Adrenal gland (tissue), 12 donors: Measurements from ENCODE around the gene CD24. TPM values are rescaled to one million over a fixed set of nuclear protein-coding genes. Genes with fewer than 3 reads are reported as not detected.
A peak's percentile ranks its signal among the peaks of the same experiment; 100 is the strongest.
"Not testable (repeated sequence)": the region's sequence is repeated elsewhere in the genome, so short reads cannot be mapped to it uniquely, and the experiment has no call there.

Experiments used
- DNase-seq, 7 donors: peaks; one replicate each; pipeline ENCODE4 v3.0.0-alpha.2; 2019 to 2020
- H3K27ac ChIP-seq, 5 donors: fragments of 200-600 bp; sonication (generic) in 4 of 5; 1 replicate in 3 of 5; 2 replicates in 2 of 5; pipeline versions ENCODE4 v1.5.1 to v1.8.0; 2016 to 2020; ENCODE audit warnings: mild to moderate bottlenecking in 1 of 5
- H3K27me3 ChIP-seq: fragments of 200-600 bp; 2 replicates; pipeline ENCODE4 v1.8.0; 2021
- H3K36me3 ChIP-seq, 2 donors: fragments of 200-600 bp; replicated peaks in 1 of 2; 1 replicate in 1 of 2; 2 replicates in 1 of 2; pipeline versions ENCODE4 v1.5.1 to v1.8.0; 2018 to 2022
- H3K4me1 ChIP-seq, 2 donors: fragments of 200-600 bp; replicated peaks in 1 of 2; 1 replicate in 1 of 2; 2 replicates in 1 of 2; pipeline versions ENCODE4 v1.5.1 to v1.8.0; 2018 to 2021
- H3K4me3 ChIP-seq, 4 donors: fragments of 200-600 bp; sonication (generic) in 3 of 4; one replicate each; pipeline ENCODE4 v1.5.1; 2016 to 2018
- H3K9me3 ChIP-seq, 3 donors: fragments of 200-600 bp; sonication (generic) in 1 of 3; replicated peaks in 1 of 3; 1 replicate in 2 of 3; 2 replicates in 1 of 3; pipeline versions ENCODE4 v1.5.1 to v1.8.0; 2016 to 2021
- CTCF ChIP-seq, 6 experiments: fragments of 450-650 bp in 4 of 6; fragments of 200-600 bp in 2 of 6; sonication (generic) in 1 of 6; IDR thresholded peaks; 1 replicate in 5 of 6; 2 replicates in 1 of 6; pipeline versions ENCODE4 v1.5.1 to v1.8.0; 2016 to 2021; ENCODE audit warnings: antibody characterized with exemption in 6 of 6, mild to moderate bottlenecking in 2 of 6, moderate library complexity in 1 of 6
- POLR2A ChIP-seq, 2 donors: fragments of 450-650 bp; IDR thresholded peaks; one replicate each; pipeline ENCODE4 v1.6.1; 2017; ENCODE audit warnings: antibody characterized with exemption in 2 of 2, mild to moderate bottlenecking in 2 of 2, moderate library complexity in 1 of 2
- WGBS, 4 donors: extraction: QIAGEN DNeasy Blood & Tissue Kit in 2 of 4; methylation state at CpG; one replicate each; pipeline versions ENCODE4 v1.1.5 to v1.1.7; 2013 to 2017; 5-methylcytosine and 5-hydroxymethylcytosine counted together
- intact Hi-C, 2 donors: fragments of 100-400 bp; cut with DNase I; formaldehyde crosslinking; loops; one replicate each; pipeline versions ENCODE4 v1.14.1 to v1.15.0; 2022 to 2023
- polyA plus RNA-seq, 3 donors: library from polyadenylated mRNA; stranded (reverse); fragments of 200-250 nt in 2 of 3; fragments of 350-450 nt in 1 of 3; fragmentation: Illumina TruSeq in 1 of 3; extraction: RNeasy Lipid Tissue Mini Kit (QIAGEN cat#74804) in 1 of 3; gene quantifications; one replicate each; pipeline ENCODE4 v1.2.3, GENCODE V29; 2013 to 2014
- total RNA-seq, 9 donors: library from RNA; depleted of rRNA in 4 of 9; stranded (reverse); fragments of >200 nt in 4 of 9; fragments of 120-200 nt in 1 of 9; fragmentation: NEBNext Ultra II Directional in 1 of 9; extraction: Animal tissue kit (Norgen Biotek cat#: 25700) in 1 of 9; gene quantifications; one replicate each; pipeline versions ENCODE4 v1.1.0 to v1.2.4, GENCODE V29; 2013 to 2023
- donor health status: healthy with polysubstance abuse.
- donor health status: Bipolar disorder and iron deficiency.
- donor health status: DM: yes; HTN: yes; CAD: no.
- donor health status: DM: no; HTN: no; CAD: no.
- donor health status: DM: no; HTN: no; CAD: no.
- donor health status: DM: yes; HTN: yes; CAD: no.

Gene CD24
- total and polyA plus RNA-seq, 12 donors, result 0.97 to 57.5 (median 23.4) TPM; not detected in 1

- DNase-seq, result peak in 2 of 7 donors; percentile 15 to 52
- H3K27ac ChIP-seq, result peak overlapping the region in 1 of 5 donors; percentile 57
- 3 to 17% (median 3%) methylated on average over 8 to 32 of the region's 32 CpGs; no CpG with 5 or more reads in 1 of the 4 donors for WGBS, 4 donors
These were observed 643 bp downstream of the CD24 start for GRCh38 chr6:106973836-106974335.

GRCh38 chr6:106973018-106973835, 1.3 kb downstream of the CD24 start:
- TF ChIP-seq CTCF (IDR thresholded peaks at IDR 0.05), result no peak
- no peak for TF ChIP-seq POLR2A (IDR thresholded peaks at IDR 0.05)
- Histone ChIP-seq H3K9me3 (no peaks in the 10 kb centered on the region), H3K36me3 (no peaks in the 10 kb centered on the region), H3K4me1 (peaks cover 0 to 14% of the 10 kb centered on the region in 2 donors), H3K27ac (peak overlapping the region in 1 of 5 donors; percentile 57), H3K4me3 (no peak overlapping the region), H3K27me3 (peaks cover 38% of the 10 kb centered on the region)
- peak in 1 of 7 donors; percentile 16 for DNase-seq
- 2 to 5% (median 4%) methylated on average over 29 to 49 of the region's 49 CpGs for WGBS, 4 donors
- intact Hi-C loops, result loop anchor here (10.0 kb wide), 2 partner anchors 368 to 618 kb away; no protein-coding TSS in a partner anchor

More at GRCh38 chr6:106973836-106974335, 643 bp downstream of the CD24 start:
- intact Hi-C loops, result loop anchor here (10.0 kb wide), 2 partner anchors 369 to 619 kb away; no protein-coding TSS in a partner anchor
- no peak for TF ChIP-seq POLR2A (IDR thresholded peaks at IDR 0.05)
- no peak for TF ChIP-seq CTCF (IDR thresholded peaks at IDR 0.05)
- no peaks in the 10 kb centered on the region for H3K36me3 ChIP-seq
- H3K9me3 ChIP-seq, result no peaks in the 10 kb centered on the region
- H3K4me3 ChIP-seq, result peak overlapping the region in 1 of 4 donors; percentile 62
- H3K4me1 ChIP-seq, result peaks cover 0 to 14% of the 10 kb centered on the region in 2 donors
- peaks cover 38% of the 10 kb centered on the region for H3K27me3 ChIP-seq

DNA sequence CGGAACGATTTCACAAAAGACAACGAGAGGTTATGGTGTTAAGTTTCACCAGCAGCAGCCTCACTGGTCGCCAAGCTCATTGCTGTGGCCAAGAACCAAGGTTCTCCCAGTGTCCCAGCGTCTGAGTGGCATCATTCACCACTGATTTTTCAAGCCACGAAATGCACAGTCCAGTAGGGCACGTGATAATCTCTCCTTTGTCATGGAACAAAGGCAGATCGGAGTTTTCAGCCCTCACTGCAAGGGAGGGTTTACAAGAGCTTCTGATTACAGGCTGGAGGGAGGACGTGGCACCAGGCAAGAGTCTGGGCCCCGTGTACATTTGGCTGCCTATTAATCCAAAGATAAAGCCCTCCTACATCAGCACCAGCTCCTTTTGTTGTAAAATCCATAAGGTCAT, 2.0 kb downstream of the CD24 start:
- H3K4me3 ChIP-seq, result no peak overlapping the region
- H3K36me3 ChIP-seq, result no peaks in the 10 kb centered on the region
- 13 to 22% (median 17%) methylated on average over 8 to 10 of the region's 10 CpGs for WGBS, 4 donors
- peaks cover 0 to 14% of the 10 kb centered on the region in 2 donors for H3K4me1 ChIP-seq
- DNase-seq, result peak in 1 of 7 donors; percentile 55
- H3K9me3 ChIP-seq, result no peaks in the 10 kb centered on the region
- TF ChIP-seq POLR2A (IDR thresholded peaks at IDR 0.05), result no peak
- intact Hi-C loops, result loop anchor here (10.0 kb wide), 2 partner anchors 368 to 618 kb away; no protein-coding TSS in a partner anchor
- peaks cover 36% of the 10 kb centered on the region for H3K27me3 ChIP-seq
- no peak overlapping the region for H3K27ac ChIP-seq

- Histone ChIP-seq H3K4me1 (peaks cover 0 to 12% of the 10 kb centered on the region in 2 donors), H3K27me3 (peaks cover 23% of the 10 kb centered on the region)
- intact Hi-C loops, result loop anchor here (10.0 kb wide), 2 partner anchors 366 to 616 kb away; no protein-coding TSS in a partner anchor
- 86 to 93% (median 89%) methylated on average over 6 of the region's 6 CpGs for WGBS, 4 donors
- not testable (repeated sequence) for H3K27ac ChIP-seq, H3K9me3 ChIP-seq, H3K4me3 ChIP-seq, H3K36me3 ChIP-seq, DNase-seq
These were observed 3.8 kb downstream of the CD24 start for GRCh38 chr6:106970769-106971168.

- H3K9me3 ChIP-seq, result no peaks in the 10 kb centered on the region
- intact Hi-C loops, result no loop called here
These were observed 6.5 kb downstream of the CD24 start for GRCh38 chr6:106967936-106968555.

More at GRCh38 chr6:106967936-106968555, 6.5 kb downstream of the CD24 start:
- peaks cover 3% of the 10 kb centered on the region for H3K27me3 ChIP-seq
- DNase-seq, result no peak
- H3K36me3 ChIP-seq, result no peaks in the 10 kb centered on the region
- H3K27ac ChIP-seq, result no peak overlapping the region
- no peak overlapping the region for H3K4me3 ChIP-seq
- TF ChIP-seq POLR2A (IDR thresholded peaks at IDR 0.05), result no peak
- no peak for TF ChIP-seq CTCF (IDR thresholded peaks at IDR 0.05)
- no peaks in the 10 kb centered on the region for H3K4me1 ChIP-seq
- WGBS, 4 donors, result 71 to 83% (median 82%) methylated on average over 8 to 9 of the region's 9 CpGs
